ENCODE results near the gene CMTM6.
"Not testable (repeated sequence)": the region's sequence is repeated elsewhere in the genome, so short reads cannot be mapped to it uniquely, and the experiment has no call there.

The CMTM6 gene, protein sequence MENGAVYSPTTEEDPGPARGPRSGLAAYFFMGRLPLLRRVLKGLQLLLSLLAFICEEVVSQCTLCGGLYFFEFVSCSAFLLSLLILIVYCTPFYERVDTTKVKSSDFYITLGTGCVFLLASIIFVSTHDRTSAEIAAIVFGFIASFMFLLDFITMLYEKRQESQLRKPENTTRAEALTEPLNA

GRCh38 chr3:32502118-32502945 is at the start of gene CMTM6:
CMTM6 (minus strand) TSS chr3:32502852; CDS start chr3:32502745, 107 bp downstream.
- peak; percentile 84 for DNase-seq

GRCh38 chr3:32552013-32552412 is 49.4 kb upstream of the CMTM6 start:
- DNase-seq, result no peak

DNA sequence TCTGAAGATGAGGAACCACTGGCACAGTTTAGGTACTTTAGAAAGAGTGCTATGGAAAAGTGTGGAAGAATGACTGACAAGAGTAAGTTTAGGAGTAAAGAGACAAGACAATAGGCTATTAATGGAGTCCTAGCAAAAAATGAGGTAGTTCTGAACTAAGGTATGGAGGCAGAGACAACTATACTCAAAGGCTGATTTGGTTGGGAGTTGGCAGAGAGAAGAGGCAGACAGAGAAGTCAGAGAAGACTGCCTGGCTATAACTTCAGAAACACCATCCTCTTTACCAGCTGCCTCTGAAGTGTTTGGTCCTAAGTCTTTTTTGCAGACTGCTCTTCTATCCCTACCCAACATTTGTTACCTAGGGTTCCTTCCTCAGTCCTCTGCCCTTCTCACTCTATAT is 48.8 kb upstream of the CMTM6 start:
- DNase-seq, result no peak

DNA sequence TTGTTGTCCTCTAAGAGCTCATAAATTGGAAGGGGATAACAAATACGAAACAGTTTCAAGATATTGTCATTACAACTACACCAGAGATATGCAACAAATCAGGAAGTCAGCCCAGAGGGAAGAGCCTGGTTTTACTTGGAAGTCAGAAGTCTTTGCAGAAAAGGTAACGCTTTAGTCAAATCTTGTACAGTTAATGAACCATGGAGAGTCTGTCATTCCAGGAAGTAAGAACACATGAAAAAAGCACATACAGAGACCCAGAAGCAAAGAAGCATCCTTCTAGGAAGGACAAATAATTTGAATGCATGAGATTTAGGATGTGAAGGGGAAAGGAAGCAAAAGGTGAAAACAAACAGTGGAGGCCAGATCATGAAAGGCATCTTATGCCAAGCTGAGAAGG is 48.4 kb upstream of the CMTM6 start:
- no peak for DNase-seq

- DNase-seq, result no peak
Observed at GRCh38 chr3:32545305-32545704, 42.7 kb upstream of the CMTM6 start.

- no peak for DNase-seq
Observed at GRCh38 chr3:32544894-32545293, 42.2 kb upstream of the CMTM6 start.

DNA sequence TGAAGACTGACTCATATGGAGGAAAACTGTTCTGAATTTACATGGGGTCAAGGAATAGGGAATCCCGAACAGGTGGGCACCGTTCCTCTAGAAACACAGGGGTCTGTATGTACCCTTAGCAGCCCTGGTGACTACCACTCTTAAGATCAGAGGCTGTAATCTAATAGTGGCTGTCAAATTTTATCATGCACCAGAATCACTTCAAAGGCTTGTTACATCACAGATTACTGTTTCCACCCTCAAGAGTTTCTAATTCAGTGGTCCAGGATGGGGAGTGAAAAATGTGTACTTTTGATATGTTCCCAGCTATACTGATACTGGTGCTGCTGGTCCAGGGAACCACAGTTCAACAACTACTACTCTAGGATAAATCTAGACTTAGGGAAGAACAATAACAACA is 40.2 kb upstream of the CMTM6 start:
- DNase-seq, result no peak

- no peak for DNase-seq
Observed at GRCh38 chr3:32540899-32541298, 38.2 kb upstream of the CMTM6 start.

- no peak for DNase-seq
Observed at GRCh38 chr3:32532434-32532833, 29.8 kb upstream of the CMTM6 start.

- no peak for DNase-seq
Observed at GRCh38 chr3:32531010-32531647, 28.5 kb upstream of the CMTM6 start.

DNA sequence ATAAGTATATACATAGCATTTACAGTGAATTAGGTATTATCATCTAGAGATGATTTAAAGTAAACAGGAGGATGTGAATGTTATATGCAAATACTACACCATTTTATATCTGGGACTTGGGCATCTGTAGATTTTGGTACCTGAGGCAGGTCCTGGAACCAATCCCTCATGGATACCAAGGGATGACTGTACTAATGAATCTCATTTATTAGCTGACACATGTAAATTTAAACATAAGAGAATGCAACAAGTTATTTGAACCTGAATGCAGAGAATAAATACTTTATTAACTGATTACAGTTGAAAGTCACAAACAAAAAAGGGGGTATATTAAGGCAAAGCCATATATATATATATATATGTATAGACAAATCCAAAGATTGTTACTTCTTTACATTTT is 23.1 kb upstream of the CMTM6 start:
- DNase-seq, result no peak

DNA sequence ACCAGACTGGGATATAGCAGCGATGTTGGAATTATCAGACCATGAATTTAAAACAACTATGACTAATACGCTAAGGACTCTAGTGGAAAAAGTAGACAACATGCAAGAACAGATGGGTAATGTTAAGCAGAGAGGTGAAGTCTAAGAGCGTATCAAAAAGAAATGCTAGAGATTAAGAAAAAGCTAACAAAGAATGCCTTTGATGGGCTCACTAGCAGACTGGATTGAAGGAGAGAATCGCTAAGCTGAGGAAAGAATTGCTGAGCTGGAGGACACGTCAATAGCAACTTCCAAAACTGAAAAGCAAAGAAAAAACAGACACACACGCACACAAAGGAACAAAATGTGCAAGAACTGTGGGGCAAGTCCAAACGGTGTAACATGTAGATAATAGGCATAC is 20.0 kb upstream of the CMTM6 start:
- DNase-seq, result no peak

DNA sequence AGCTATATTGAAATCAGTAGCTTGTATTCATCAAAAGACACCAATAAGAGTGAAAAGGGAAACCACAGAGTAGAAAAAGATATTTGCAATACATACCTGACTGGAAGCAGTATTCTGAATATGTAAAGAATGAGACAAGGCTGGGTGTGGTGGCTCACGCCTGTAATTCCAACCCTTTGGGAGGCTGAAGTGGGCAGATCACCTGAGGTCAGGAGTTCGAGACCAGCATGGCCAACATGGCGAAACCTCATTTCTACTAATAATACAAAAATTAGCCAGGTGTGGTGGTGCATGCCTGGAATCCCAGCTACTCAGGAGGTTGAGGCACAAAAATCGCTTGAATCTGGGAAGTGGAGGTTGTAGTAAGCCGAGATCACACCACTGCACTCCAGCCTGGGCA is 16.3 kb upstream of the CMTM6 start:
- not testable (repeated sequence) for DNase-seq

DNA sequence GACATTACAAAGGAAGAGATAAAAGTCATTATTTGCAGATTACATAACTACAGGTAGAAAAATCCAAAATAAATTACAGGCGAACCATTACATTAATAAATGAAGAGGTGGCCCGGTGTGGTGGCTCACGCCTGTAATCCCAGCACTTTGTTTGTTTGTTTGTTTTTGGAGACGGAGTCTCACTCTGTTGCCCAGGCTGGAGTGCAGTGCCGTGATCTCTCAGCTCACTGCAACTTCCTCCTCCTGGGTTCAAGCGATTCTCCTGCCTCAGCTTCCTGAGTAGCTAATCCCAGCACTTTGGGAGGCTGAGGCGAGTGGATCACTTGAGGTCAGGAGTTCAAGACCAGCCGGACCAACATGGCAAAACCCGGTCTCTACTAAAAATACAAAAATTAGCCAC is 14.1 kb upstream of the CMTM6 start:
- not testable (repeated sequence) for DNase-seq

DNA sequence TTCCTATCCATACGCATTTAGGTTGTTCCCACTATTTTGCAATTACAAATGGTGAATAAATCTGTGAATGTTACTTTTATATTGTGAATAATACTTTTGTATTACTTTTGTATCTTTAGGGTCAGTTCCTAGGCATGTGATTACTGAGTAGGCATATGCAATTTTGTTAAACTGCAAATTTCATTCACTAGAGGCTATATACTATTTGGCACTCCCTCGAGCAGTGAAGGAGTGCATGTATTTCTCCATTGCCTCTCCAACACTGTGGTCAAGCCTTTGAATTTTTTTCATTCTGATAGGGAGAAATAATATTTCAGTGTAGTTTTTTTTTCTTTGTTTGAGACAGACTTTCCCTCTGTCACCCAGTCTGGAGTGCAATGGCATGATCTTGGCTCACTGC is 8.4 kb upstream of the CMTM6 start:
- no peak for DNase-seq

DNA sequence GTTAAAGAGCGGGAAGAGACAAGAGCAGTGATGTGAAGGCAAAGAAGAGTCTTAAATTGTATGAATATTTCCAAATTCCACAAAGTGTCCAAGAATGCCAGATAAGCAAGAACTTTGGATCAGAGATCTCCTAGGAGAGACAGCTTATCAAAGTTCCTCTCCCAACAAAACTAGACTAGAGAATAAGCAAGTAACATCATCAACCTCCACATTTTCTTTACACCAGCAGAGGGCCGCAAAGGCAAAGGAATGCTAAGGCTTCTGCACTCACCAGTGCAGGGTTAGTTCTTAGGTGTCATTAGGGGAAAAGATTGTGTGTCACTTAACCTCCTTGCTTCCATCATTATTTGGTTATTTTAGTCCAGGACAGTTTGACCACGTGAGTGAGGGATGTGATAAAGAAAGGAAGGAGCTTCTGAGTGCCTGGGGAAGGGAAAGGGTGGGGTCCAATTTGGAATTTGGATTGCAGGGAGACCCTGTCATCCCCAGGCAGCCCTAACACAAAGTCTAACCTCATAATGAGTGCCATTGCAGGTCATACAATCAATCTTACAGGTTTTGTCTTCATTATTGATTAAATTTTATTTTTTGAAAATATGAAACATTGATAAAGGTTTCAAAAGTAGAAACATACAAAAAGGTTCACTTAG is 7.5 kb upstream of the CMTM6 start:
- peak; percentile 75 for DNase-seq

GRCh38 chr3:32508711-32509110 is 6.1 kb upstream of the CMTM6 start:
- no peak for DNase-seq

- no peak for DNase-seq
Observed at GRCh38 chr3:32506466-32506865, 3.8 kb upstream of the CMTM6 start.

DNA sequence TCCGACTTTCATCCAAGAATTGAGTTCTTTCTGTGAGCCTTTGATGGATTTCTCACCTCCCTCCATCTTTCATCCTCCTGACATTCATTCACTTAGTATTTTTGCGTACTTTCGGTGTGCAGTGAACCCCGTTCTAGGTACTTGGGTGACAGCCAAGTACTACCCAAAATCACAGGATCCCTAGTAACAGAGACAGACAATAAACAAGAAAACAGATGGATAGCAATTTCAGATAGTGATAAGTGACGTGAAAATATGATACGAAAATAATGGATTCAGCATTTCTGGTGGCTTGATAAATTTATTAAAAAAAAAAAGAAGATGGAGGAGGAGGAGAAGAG is 264 bp upstream of the CMTM6 start:
- DNase-seq, result no peak

DNA sequence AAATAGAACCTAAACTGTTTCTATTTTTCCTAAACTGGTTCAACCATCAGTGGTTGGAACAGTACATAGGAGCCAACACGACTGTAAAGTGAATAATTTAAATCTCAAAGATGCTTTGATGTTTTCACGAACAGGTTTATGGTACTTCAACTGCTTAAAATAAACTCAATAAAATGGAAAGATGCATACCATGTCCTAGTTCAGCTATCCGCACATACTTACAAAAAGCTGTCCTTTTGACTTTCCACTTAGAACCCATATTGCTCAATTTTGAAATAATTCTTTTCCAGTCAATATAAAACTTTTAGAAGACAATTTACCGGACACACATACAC is 902 bp downstream of the CMTM6 start:
- no peak for DNase-seq

DNA sequence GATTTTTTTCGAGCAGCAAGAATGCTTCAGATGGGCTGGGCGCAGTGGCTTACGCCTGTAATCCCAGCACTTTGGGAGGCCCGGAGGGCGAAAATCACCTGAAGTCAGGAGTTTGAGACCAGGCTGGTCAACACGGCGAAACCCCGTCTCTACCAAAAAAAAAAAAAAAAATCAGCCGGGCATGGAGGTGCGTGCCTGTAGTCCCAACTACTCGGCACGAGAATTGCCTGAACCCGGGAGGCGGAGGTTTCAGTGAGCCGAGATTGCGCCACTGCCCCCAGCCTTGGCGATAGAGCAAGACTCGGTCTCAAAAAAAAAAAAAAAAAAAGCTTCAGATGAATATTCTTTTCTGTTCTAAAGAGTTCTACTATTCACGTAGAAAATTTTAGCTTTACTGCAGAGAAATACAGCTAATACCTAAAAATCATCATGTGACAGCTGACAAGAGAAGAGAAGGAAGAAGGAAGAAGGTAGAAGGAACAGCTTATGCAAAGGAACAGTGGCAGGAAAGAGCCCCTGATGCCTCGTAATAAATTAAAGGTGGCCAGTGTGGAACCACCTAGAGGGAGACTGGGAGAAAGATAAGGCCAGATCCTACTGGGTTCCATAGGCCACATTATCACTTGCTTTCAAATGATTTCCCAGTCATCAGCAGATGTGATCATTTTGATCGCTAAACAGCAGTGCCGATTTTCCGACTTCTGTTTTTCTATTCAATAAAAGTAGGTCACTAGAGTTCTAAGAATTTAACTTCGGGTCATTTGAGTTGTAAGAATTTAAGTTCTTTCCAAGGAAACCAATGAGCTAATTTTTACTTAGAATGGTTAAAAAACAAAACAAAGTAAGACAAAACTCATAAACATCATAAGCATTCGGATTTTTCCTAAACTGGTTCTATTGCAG is 1.5 kb downstream of the CMTM6 start:
- DNase-seq, result peak; percentile 1

DNA sequence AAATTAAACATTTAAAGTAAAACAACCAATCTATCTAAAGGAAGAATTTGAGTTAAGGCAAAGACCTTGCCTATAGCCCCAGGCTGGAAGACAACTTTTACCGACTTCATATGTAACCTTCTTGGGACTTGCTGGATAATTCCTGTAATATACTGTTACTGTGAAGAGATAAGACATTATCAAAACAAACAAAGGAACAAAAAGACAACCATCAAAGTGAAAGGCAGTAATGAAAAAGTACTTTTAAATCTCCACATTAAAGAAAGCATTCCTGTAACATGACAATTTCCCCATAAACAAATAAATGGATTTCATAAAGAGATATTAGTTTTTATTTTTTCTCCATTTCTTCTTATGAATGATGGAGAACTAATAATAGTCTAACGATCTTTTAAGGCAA is 2.4 kb downstream of the CMTM6 start:
- no peak for DNase-seq

DNA sequence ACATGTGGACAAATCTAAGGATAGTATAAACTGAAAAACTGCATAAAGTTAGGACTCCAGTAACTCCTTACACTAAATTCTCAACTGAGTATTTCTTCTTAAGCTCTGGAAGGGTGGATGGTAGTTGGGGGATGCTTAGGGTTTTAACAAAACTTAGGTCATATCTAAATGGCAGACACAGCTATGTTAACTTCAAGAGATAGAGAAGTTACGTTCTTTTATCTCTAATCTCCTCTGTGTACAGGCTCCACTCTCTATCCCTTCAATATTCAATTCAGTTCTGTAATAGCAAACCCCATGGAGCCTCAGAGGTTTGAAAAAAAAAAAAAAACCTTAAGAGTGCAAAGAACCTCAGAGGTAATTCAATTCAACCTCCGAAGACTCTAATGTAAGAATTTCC is 3.1 kb downstream of the CMTM6 start:
- no peak for DNase-seq

All from NCI-H82 (cell line).